ENCODE results near the gene LRP8.

DNA sequence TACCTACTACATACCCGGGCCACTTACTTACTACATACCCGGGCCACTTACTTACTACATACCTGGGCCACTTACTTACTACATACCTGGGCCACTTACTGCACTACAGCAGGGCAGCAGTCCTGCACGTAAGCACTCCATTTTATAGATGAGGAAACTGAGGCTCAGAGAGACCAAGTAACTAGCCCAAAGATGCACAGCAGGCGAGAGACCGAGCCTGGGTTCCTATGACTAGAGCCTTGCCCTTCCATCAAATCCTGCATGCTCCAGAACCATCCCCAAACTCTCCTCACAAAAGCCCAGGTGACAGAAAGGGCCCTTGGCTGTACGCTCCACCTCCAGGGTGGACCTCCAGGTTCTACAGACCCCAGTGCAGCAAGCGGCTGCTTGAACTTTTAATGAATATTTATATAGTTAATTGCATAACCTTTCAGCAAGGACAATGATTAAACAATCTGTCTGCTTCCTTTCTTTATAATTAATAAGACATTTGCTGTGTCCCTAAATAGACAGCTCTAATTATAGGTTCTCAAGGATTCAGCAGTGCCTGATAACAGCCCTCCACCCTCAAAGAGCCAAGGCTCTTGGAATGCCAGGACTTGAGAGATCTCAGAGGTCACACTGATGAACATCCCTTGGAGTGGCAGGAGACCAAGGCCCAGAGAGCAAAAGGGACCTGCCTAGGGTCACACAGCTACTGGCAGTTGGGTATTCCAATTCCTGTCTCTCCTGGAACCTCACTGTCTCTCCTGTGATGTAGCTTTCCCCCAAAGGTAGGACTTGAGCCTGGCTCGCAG is 43.4 kb downstream of the LRP8 start:
- TF ChIP-seq, protein P1, sequence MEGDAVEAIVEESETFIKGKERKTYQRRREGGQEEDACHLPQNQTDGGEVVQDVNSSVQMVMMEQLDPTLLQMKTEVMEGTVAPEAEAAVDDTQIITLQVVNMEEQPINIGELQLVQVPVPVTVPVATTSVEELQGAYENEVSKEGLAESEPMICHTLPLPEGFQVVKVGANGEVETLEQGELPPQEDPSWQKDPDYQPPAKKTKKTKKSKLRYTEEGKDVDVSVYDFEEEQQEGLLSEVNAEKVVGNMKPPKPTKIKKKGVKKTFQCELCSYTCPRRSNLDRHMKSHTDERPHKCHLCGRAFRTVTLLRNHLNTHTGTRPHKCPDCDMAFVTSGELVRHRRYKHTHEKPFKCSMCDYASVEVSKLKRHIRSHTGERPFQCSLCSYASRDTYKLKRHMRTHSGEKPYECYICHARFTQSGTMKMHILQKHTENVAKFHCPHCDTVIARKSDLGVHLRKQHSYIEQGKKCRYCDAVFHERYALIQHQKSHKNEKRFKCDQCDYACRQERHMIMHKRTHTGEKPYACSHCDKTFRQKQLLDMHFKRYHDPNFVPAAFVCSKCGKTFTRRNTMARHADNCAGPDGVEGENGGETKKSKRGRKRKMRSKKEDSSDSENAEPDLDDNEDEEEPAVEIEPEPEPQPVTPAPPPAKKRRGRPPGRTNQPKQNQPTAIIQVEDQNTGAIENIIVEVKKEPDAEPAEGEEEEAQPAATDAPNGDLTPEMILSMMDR (IDR thresholded peaks at IDR 0.05; ENCODE audit: low read depth, low read length), result no peak
- no peak for TF ChIP-seq POLR2A (IDR thresholded peaks at IDR 0.05; ENCODE audit: extremely low read depth, insufficient read length)
- TF ChIP-seq, protein P2, sequence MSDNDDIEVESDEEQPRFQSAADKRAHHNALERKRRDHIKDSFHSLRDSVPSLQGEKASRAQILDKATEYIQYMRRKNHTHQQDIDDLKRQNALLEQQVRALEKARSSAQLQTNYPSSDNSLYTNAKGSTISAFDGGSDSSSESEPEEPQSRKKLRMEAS (IDR thresholded peaks at IDR 0.05; ENCODE audit: low read depth, low read length), result no peak
